Nephron progenitor cell (in vitro differentiated cells): ENCODE measurements around the gene MKRN3.
"Not testable (repeated sequence)": the region's sequence is repeated elsewhere in the genome, so short reads cannot be mapped to it uniquely, and the experiment has no call there.

ENCODE experiments used
- DNase-seq: peaks from one replicate; pipeline ENCODE4 v3.0.0; 2021
- H3K27ac Mint-ChIP-seq: 2 replicates; pipeline ENCODE4 v1.8.0; 2021; ENCODE audit warnings: mild to moderate bottlenecking, moderate library complexity, mixed read lengths
- H3K27me3 Mint-ChIP-seq: 2 replicates; pipeline ENCODE4 v1.8.0; 2021; ENCODE audit warnings: mild to moderate bottlenecking, low read depth, mixed read lengths; ENCODE audit not compliant: poor library complexity
- H3K36me3 Mint-ChIP-seq: 2 replicates; pipeline ENCODE4 v1.8.0; 2021; ENCODE audit warnings: low read depth, mixed read lengths
- H3K4me1 Mint-ChIP-seq: 2 replicates; pipeline ENCODE4 v1.8.0; 2021; ENCODE audit warnings: mixed read lengths
- H3K4me3 Mint-ChIP-seq: 2 replicates; pipeline ENCODE4 v1.8.0; 2021; ENCODE audit warnings: mild to moderate bottlenecking, moderate library complexity, mixed read lengths
- H3K9me3 Mint-ChIP-seq: 2 replicates; pipeline ENCODE4 v1.8.0; 2021; ENCODE audit warnings: mild to moderate bottlenecking, moderate library complexity, mixed read lengths
- CTCF ChIP-seq: fragments of 200-600 bp; sonication (generic); IDR thresholded peaks from 2 replicates; pipeline ENCODE4 v1.5.0; 2021; ENCODE audit warnings: antibody characterized with exemption

Gene MKRN3

GRCh38 chr15:23589012-23589411 is 23.5 kb downstream of the MKRN3 start:
- no peak overlapping the region for H3K4me3 Mint-ChIP-seq
- peaks cover 11% of the 10 kb centered on the region for H3K27me3 Mint-ChIP-seq
- no peak for DNase-seq
- H3K9me3 Mint-ChIP-seq: peaks cover 46% of the 10 kb centered on the region
- TF ChIP-seq CTCF: no peak
- no peaks in the 10 kb centered on the region for H3K4me1 Mint-ChIP-seq
- H3K27ac Mint-ChIP-seq: no peak overlapping the region
- H3K36me3 Mint-ChIP-seq: no peaks in the 10 kb centered on the region

- H3K36me3 Mint-ChIP-seq: no peaks in the 10 kb centered on the region
- H3K4me3 Mint-ChIP-seq: no peak overlapping the region
- H3K27ac Mint-ChIP-seq: no peak overlapping the region
- peaks cover 45% of the 10 kb centered on the region for H3K9me3 Mint-ChIP-seq
- no peaks in the 10 kb centered on the region for H3K4me1 Mint-ChIP-seq
- no peak for TF ChIP-seq CTCF
- no peak for DNase-seq
- peaks cover 11% of the 10 kb centered on the region for H3K27me3 Mint-ChIP-seq
Measured at GRCh38 chr15:23594252-23594770, 28.8 kb downstream of the MKRN3 start.

- no peak for DNase-seq
- Mint-ChIP-seq H3K27me3 (peaks cover 9% of the 10 kb centered on the region), H3K36me3 (no peaks in the 10 kb centered on the region), H3K4me3 (no peak overlapping the region), H3K4me1 (no peaks in the 10 kb centered on the region), H3K27ac (no peak overlapping the region), H3K9me3 (peaks cover 47% of the 10 kb centered on the region)
- TF ChIP-seq CTCF: no peak
Measured at GRCh38 chr15:23595368-23595767, 29.9 kb downstream of the MKRN3 start.

GRCh38 chr15:23596736-23597135 is 31.3 kb downstream of the MKRN3 start:
- no peak overlapping the region for H3K27ac Mint-ChIP-seq
- no peak for DNase-seq
- no peaks in the 10 kb centered on the region for H3K4me1 Mint-ChIP-seq
- no peak for TF ChIP-seq CTCF
- H3K27me3 Mint-ChIP-seq: peaks cover 4% of the 10 kb centered on the region
- no peaks in the 10 kb centered on the region for H3K36me3 Mint-ChIP-seq
- H3K9me3 Mint-ChIP-seq: peaks cover 48% of the 10 kb centered on the region
- no peak overlapping the region for H3K4me3 Mint-ChIP-seq

- H3K9me3 Mint-ChIP-seq: peaks cover 51% of the 10 kb centered on the region
Measured at GRCh38 chr15:23597278-23597677, 31.8 kb downstream of the MKRN3 start.

GRCh38 chr15:23599053-23599452 is 33.6 kb downstream of the MKRN3 start:
- no peak overlapping the region for H3K27ac Mint-ChIP-seq
- H3K9me3 Mint-ChIP-seq: peaks cover 66% of the 10 kb centered on the region
- no peak for TF ChIP-seq CTCF
- no peak for DNase-seq
- H3K4me3 Mint-ChIP-seq: no peak overlapping the region
- no peaks in the 10 kb centered on the region for H3K36me3 Mint-ChIP-seq
- H3K4me1 Mint-ChIP-seq: no peaks in the 10 kb centered on the region
- peaks cover 11% of the 10 kb centered on the region for H3K27me3 Mint-ChIP-seq

More at GRCh38 chr15:23597278-23597677, 31.8 kb downstream of the MKRN3 start:
- H3K36me3 Mint-ChIP-seq, H3K4me1 Mint-ChIP-seq, H3K27ac Mint-ChIP-seq, DNase-seq, H3K4me3 Mint-ChIP-seq, H3K27me3 Mint-ChIP-seq: not testable (repeated sequence)
